ENCODE results near the gene DENND5B.
"Not testable (repeated sequence)": the region's sequence is repeated elsewhere in the genome, so short reads cannot be mapped to it uniquely, and the experiment has no call there.

The DENND5B gene

GRCh38 chr12:31590642-31591379 is at the start of gene DENND5B:
Gene DENND5B (minus strand): TSS chr12:31591136. CDS start chr12:31590832, 304 bp downstream.
- H3K4me3 ChIP-seq (ENCODE audit: low read depth, low read length) = peak within 1 kb of the TSS; percentile 82

GRCh38 chr12:31634620-31635019 is 43.7 kb upstream of the DENND5B start:
- no peak overlapping the region for H3K4me3 ChIP-seq (ENCODE audit: low read depth, low read length)

GRCh38 chr12:31633464-31633863 is 42.5 kb upstream of the DENND5B start:
- no peak overlapping the region for H3K4me3 ChIP-seq (ENCODE audit: low read depth, low read length)

GRCh38 chr12:31631809-31632208 is 40.9 kb upstream of the DENND5B start:
- no peak overlapping the region for H3K4me3 ChIP-seq (ENCODE audit: low read depth, low read length)

- H3K4me3 ChIP-seq (ENCODE audit: low read depth, low read length) = no peak overlapping the region
Measured at GRCh38 chr12:31631023-31631724, 40.2 kb upstream of the DENND5B start.

- no peak overlapping the region for H3K4me3 ChIP-seq (ENCODE audit: low read depth, low read length)
Measured at GRCh38 chr12:31629756-31630732, 39.1 kb upstream of the DENND5B start.

GRCh38 chr12:31627456-31628054 is 36.6 kb upstream of the DENND5B start:
- H3K4me3 ChIP-seq (ENCODE audit: low read depth, low read length) = no peak overlapping the region

GRCh38 chr12:31626270-31626995 is 35.5 kb upstream of the DENND5B start:
- no peak overlapping the region for H3K4me3 ChIP-seq (ENCODE audit: low read depth, low read length)

- no peak overlapping the region for H3K4me3 ChIP-seq (ENCODE audit: low read depth, low read length)
Measured at GRCh38 chr12:31622038-31622437, 31.1 kb upstream of the DENND5B start.

GRCh38 chr12:31620311-31620710 is 29.4 kb upstream of the DENND5B start:
- H3K4me3 ChIP-seq (ENCODE audit: low read depth, low read length) = no peak overlapping the region

- H3K4me3 ChIP-seq (ENCODE audit: low read depth, low read length) = no peak overlapping the region
Measured at GRCh38 chr12:31618228-31619025, 27.5 kb upstream of the DENND5B start.

GRCh38 chr12:31612819-31613218 is 21.9 kb upstream of the DENND5B start:
- H3K4me3 ChIP-seq (ENCODE audit: low read depth, low read length) = no peak overlapping the region

- not testable (repeated sequence) for H3K4me3 ChIP-seq (ENCODE audit: low read depth, low read length)
Measured at GRCh38 chr12:31608299-31608698, 17.4 kb upstream of the DENND5B start.

- H3K4me3 ChIP-seq (ENCODE audit: low read depth, low read length) = no peak overlapping the region
Measured at GRCh38 chr12:31605531-31605930, 14.6 kb upstream of the DENND5B start.

- no peak overlapping the region for H3K4me3 ChIP-seq (ENCODE audit: low read depth, low read length)
Measured at GRCh38 chr12:31603546-31604009, 12.6 kb upstream of the DENND5B start.

- no peak overlapping the region for H3K4me3 ChIP-seq (ENCODE audit: low read depth, low read length)
Measured at GRCh38 chr12:31600750-31601149, 9.8 kb upstream of the DENND5B start.

GRCh38 chr12:31600252-31600651 is 9.3 kb upstream of the DENND5B start:
- no peak overlapping the region for H3K4me3 ChIP-seq (ENCODE audit: low read depth, low read length)

GRCh38 chr12:31599053-31599452 is 8.1 kb upstream of the DENND5B start:
- no peak overlapping the region for H3K4me3 ChIP-seq (ENCODE audit: low read depth, low read length)

GRCh38 chr12:31597066-31597465 is 6.1 kb upstream of the DENND5B start:
- no peak overlapping the region for H3K4me3 ChIP-seq (ENCODE audit: low read depth, low read length)
